GM12878 (cell line): ENCODE results near the gene RFXAP. TPM values are rescaled to one million over a fixed set of nuclear protein-coding genes. Genes with fewer than 3 reads are reported as not detected.

Experiments used
- ATAC-seq: fragments of 200-7000 bp; cut with Tn5 transposase; 3 replicates; pipeline ENCODE4 v1.9.1; 2020; ENCODE audit warnings: mild to moderate bottlenecking, moderate library complexity
- BruUV-seq: library from RNA; stranded (reverse); fragments of 400-500 nt; replicated peaks from 2 replicates; lab custom pipeline; 2021; lab: Mats Ljungman, UMichigan
- CTCF ChIA-PET: fragments of 300-600 bp; sonication (Branson Sonifier 250); formaldehyde crosslinking; extraction: SDS; loops from one replicate; lab custom pipeline; 2021; ENCODE audit warnings: inconsistent platforms; lab: Yijun Ruan, JAX
- POLR2A ChIA-PET: fragments of 350-600 bp; formaldehyde crosslinking; extraction: SDS; loops from one replicate; lab custom pipeline; 2021; ENCODE audit warnings: inconsistent platforms; lab: Charles Lee
- RAD21 ChIA-PET: fragments of 300-600 bp; sonication (Branson Sonifier 250); formaldehyde crosslinking; loops from one replicate; lab custom pipeline; 2023; ENCODE audit warnings: antibody characterized with exemption; ENCODE audit not compliant: unreplicated experiment; lab: Charles Lee
- SMC1A ChIA-PET: fragments of 300-600 bp; sonication (Branson Sonifier 250); formaldehyde crosslinking; loops from one replicate; lab custom pipeline; 2023; ENCODE audit not compliant: unreplicated experiment, uncharacterized antibody; lab: Charles Lee
- DNase-seq: peaks from one replicate; pipeline ENCODE4 v3.0.0-alpha.2; 2011; ENCODE audit warnings: low read depth, low spot score
- FAIRE-seq: peaks from 3 replicates; lab custom pipeline; 2011; peaks lifted over from hg19 to GRCh38; lab: Jason Lieb, UNC
- H2AFZ ChIP-seq: 2 replicates; pipeline ENCODE4 v1.6.0; 2011; ENCODE audit warnings: low read depth, low read length, control low read depth; ENCODE audit not compliant: control insufficient read depth
- H3K27ac ChIP-seq: 2 replicates; pipeline ENCODE4 v1.5.1; 2011; ENCODE audit warnings: control low read depth; ENCODE audit not compliant: control insufficient read depth, insufficient read depth
- H3K27me3 ChIP-seq, 2 experiments: replicated peaks in 1 of 2; 2 replicates each; pipeline versions ENCODE4 v1.6.0 to v1.6.1; 2011; ENCODE audit warnings: low read length in 1 of 2; ENCODE audit not compliant: control insufficient read depth in 2 of 2, insufficient read depth in 2 of 2
- H3K36me3 ChIP-seq, 2 experiments: 2 replicates each; pipeline ENCODE4 v1.5.1; 2011; ENCODE audit warnings: low read length in 1 of 2; ENCODE audit not compliant: control insufficient read depth in 2 of 2, insufficient read depth in 2 of 2
- H3K4me1 ChIP-seq: 2 replicates; pipeline ENCODE4 v1.6.1; 2011; ENCODE audit warnings: mild to moderate bottlenecking, low read length, moderate library complexity, mixed read lengths; ENCODE audit not compliant: control insufficient read depth, insufficient read depth
- H3K4me2 ChIP-seq: 2 replicates; pipeline ENCODE4 v1.6.0; 2011; ENCODE audit warnings: control low read depth; ENCODE audit not compliant: control insufficient read depth, insufficient read depth
- H3K4me3 ChIP-seq: fragments of 200-600 bp; sonication (generic); 2 replicates; pipeline ENCODE4 v1.5.1; 2016
- H3K79me2 ChIP-seq: 2 replicates; pipeline ENCODE4 v1.6.0; 2011; ENCODE audit warnings: low read length; ENCODE audit not compliant: control insufficient read depth, insufficient read depth
- H3K9ac ChIP-seq: 2 replicates; pipeline ENCODE4 v1.8.0; 2011; ENCODE audit warnings: low read length, control low read depth, mixed read lengths; ENCODE audit not compliant: control insufficient read depth, insufficient read depth
- H3K9me3 ChIP-seq: replicated peaks from 3 replicates; pipeline ENCODE4 v1.5.1; 2011; ENCODE audit warnings: mild to moderate bottlenecking, low read length; ENCODE audit not compliant: control insufficient read depth, insufficient read depth
- H4K20me1 ChIP-seq: 2 replicates; pipeline ENCODE4 v1.6.0; 2011; ENCODE audit not compliant: control insufficient read depth, insufficient read depth
- ASH2L ChIP-seq: fragments of 300-600, 200-600 bp; sonication (generic); IDR thresholded peaks from 2 replicates; pipeline ENCODE4 v1.6.1; 2017; ENCODE audit warnings: low read depth, mild to moderate bottlenecking, borderline replicate concordance
- EED ChIP-seq: sonication (generic); IDR thresholded peaks from 2 replicates; pipeline ENCODE4 v1.6.1; 2016; ENCODE audit warnings: antibody characterized with exemption, low read depth
- JUND ChIP-seq: IDR thresholded peaks from 2 replicates; pipeline ENCODE4 v1.6.1; 2012; ENCODE audit warnings: low read depth, mild to moderate bottlenecking, low read length, improper control_type of control experiment, moderate library complexity
- NR2C2 ChIP-seq: IDR thresholded peaks from 2 replicates; pipeline ENCODE4 v1.6.1; 2011; ENCODE audit warnings: borderline replicate concordance, low read depth; ENCODE audit not compliant: control insufficient read depth, insufficient read length
- in situ Hi-C: fragments of 300-500 bp; cut with MboI; formaldehyde crosslinking; loops from 9 replicates; pipeline ENCODE4 v1.14.3; 2018; ENCODE audit warnings: mixed read lengths
- intact Hi-C: fragments of 100-400 bp; cut with micrococcal nuclease; formaldehyde crosslinking; loops from one replicate; pipeline ENCODE4 v1.14.2; 2022; ENCODE audit not compliant: unreplicated experiment
- polyA plus RNA-seq, 11 experiments: library from polyadenylated mRNA; depleted of rRNA in 4 of 11; unstranded in 6 of 11; stranded (reverse) in 5 of 11; fragments of >200 nt; fragmentation: Nextera tagmentation in 4 of 11; fragmentation: Illumina TruSeq in 1 of 11; extraction: Ambion mirVana in 4 of 11; extraction: Trizol in 1 of 11; gene quantifications; 1 replicate in 1 of 11; 2 replicates in 10 of 11; pipeline versions ENCODE4 v1.2.1 to v1.2.3, GENCODE V29; 2011 to 2016; ENCODE audit warnings: inconsistent platforms in 2 of 11, missing spikeins in 2 of 11, low read depth in 1 of 11
- total RNA-seq, 4 experiments: library from RNA; depleted of rRNA in 3 of 4; stranded (reverse); fragments of >200 nt in 3 of 4; fragmentation: Illumina TruSeq in 1 of 4; extraction: Trizol in 1 of 4; gene quantifications; 2 replicates each; pipeline versions ENCODE4 v1.2.1 to v1.2.3, GENCODE V29; 2013 to 2021
- TF ChIP-seq, protein P1 (sequence below): fragments of 450-650 bp; IDR thresholded peaks from 2 replicates; pipeline ENCODE4 v1.6.1; 2017; ENCODE audit warnings: mild to moderate bottlenecking, low read depth, inconsistent platforms; ENCODE audit not compliant: poor library complexity, severe bottlenecking
- TF ChIP-seq, protein P2 (sequence below): IDR thresholded peaks from 2 replicates; pipeline ENCODE4 v1.6.1; 2012; ENCODE audit warnings: low read length, inconsistent platforms

Gene RFXAP
- total and polyA plus RNA-seq, 10 of the 15 experiments (the other 5 are each of a cell fraction or from before 2014, with no cell fraction given) = 3.4 to 13.3 (median 7.7) TPM

DNA sequence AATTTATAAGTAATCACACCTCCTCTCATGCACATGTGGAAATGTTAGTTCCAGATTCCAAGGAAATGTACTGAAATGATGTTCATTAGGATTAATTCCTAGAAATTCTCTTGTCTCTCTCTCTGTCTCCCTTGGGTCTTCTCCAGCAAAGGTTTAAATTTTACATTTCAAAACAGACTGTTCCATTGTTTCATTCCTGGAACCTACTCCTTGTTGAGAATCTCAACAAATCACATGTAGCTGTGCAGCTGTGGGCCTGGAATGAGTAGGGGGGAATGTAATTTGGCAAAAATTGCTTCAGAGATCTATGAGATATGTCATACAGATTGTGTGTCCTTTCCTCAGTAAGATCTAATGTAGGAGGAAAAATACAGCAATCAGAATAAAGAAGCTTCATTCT is 46.2 kb upstream of the RFXAP start:
- ChIA-PET POLR2A (no interaction called here), SMC1A (interaction anchor here (1.4 kb wide), 1 partner anchor 12 kb away, joined by 4 read pairs; no protein-coding TSS in a partner anchor), RAD21 (interaction anchor here (1.0 kb wide), 1 partner anchor 50 kb away, joined by 3 read pairs; no protein-coding TSS in a partner anchor), CTCF (interaction anchor here (1.4 kb wide), 1 partner anchor 9 kb away, joined by 3 read pairs; no protein-coding TSS in a partner anchor)
- ATAC-seq (no peak), FAIRE-seq (no peak), DNase-seq (no peak)
- Histone ChIP-seq H3K79me2 (no peaks in the 10 kb centered on the region), H3K4me1 (no peaks in the 10 kb centered on the region), H3K9me3 (no peaks in the 10 kb centered on the region; the same call in 2 of the 3 replicates), H2AFZ (no peak overlapping the region), H3K27ac (no peak overlapping the region), H3K9ac (no peak overlapping the region), H3K27me3 (no peaks in the 10 kb centered on the region), H3K36me3 (no peaks in the 10 kb centered on the region), H4K20me1 (no peaks in the 10 kb centered on the region), H3K4me2 (no peak overlapping the region), H3K4me3 (no peak overlapping the region)
- in situ Hi-C loops = no loop called here
- BruUV-seq = no TSS peak
- TF ChIP-seq, protein P1, sequence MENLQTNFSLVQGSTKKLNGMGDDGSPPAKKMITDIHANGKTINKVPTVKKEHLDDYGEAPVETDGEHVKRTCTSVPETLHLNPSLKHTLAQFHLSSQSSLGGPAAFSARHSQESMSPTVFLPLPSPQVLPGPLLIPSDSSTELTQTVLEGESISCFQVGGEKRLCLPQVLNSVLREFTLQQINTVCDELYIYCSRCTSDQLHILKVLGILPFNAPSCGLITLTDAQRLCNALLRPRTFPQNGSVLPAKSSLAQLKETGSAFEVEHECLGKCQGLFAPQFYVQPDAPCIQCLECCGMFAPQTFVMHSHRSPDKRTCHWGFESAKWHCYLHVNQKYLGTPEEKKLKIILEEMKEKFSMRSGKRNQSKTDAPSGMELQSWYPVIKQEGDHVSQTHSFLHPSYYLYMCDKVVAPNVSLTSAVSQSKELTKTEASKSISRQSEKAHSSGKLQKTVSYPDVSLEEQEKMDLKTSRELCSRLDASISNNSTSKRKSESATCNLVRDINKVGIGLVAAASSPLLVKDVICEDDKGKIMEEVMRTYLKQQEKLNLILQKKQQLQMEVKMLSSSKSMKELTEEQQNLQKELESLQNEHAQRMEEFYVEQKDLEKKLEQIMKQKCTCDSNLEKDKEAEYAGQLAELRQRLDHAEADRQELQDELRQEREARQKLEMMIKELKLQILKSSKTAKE = no peak
- no peak for TF ChIP-seq ASH2L
- TF ChIP-seq, protein P2, sequence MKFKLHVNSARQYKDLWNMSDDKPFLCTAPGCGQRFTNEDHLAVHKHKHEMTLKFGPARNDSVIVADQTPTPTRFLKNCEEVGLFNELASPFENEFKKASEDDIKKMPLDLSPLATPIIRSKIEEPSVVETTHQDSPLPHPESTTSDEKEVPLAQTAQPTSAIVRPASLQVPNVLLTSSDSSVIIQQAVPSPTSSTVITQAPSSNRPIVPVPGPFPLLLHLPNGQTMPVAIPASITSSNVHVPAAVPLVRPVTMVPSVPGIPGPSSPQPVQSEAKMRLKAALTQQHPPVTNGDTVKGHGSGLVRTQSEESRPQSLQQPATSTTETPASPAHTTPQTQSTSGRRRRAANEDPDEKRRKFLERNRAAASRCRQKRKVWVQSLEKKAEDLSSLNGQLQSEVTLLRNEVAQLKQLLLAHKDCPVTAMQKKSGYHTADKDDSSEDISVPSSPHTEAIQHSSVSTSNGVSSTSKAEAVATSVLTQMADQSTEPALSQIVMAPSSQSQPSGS = no peak
- no peak for TF ChIP-seq JUND
- TF ChIP-seq EED = no peak
- TF ChIP-seq NR2C2 = no peak
- intact Hi-C loops = no loop called here
